ENCODE results near the gene HMCN2.

The HMCN2 gene

DNA sequence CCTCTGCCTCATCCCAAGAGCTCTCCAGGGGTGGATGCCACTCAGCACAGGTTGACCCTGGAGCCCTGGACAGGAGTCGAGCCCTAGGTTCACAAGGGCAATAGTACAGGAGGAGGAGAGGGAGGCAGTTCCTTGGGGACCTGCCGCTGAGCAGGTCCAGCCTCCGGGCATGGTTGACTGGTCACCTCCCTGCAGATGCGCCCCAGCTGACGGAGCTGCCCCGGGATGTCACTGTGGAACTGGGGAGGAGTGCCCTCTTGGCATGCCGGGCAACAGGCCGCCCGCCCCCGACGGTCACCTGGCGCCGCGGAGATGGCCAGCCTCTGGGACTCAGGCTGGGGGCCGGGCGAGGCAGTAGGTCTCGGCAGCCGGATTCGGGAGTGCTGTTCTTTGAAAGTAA, 53.7 kb downstream of the HMCN2 start:
- no peak for TF ChIP-seq CTCF (IDR thresholded peaks at IDR 0.05; ENCODE audit: borderline replicate concordance, control extremely low read depth, extremely low read depth, insufficient read depth, missing control alignments)
- no peak for DNase-seq (ENCODE audit: low spot score)
- in situ Hi-C loops (cut with MboI; ENCODE audit: low sequenced_read_pairs, unreplicated experiment) = no loop called here

- no peak for TF ChIP-seq CTCF (IDR thresholded peaks at IDR 0.05; ENCODE audit: borderline replicate concordance, control extremely low read depth, extremely low read depth, insufficient read depth, missing control alignments)
- in situ Hi-C loops (cut with MboI; ENCODE audit: low sequenced_read_pairs, unreplicated experiment) = no loop called here
- DNase-seq (ENCODE audit: low spot score) = no peak
Measured at GRCh38 chr9:130319944-130320712, 54.6 kb downstream of the HMCN2 start.

- in situ Hi-C loops (cut with MboI; ENCODE audit: low sequenced_read_pairs, unreplicated experiment) = no loop called here
- no peak for TF ChIP-seq CTCF (IDR thresholded peaks at IDR 0.05; ENCODE audit: borderline replicate concordance, control extremely low read depth, extremely low read depth, insufficient read depth, missing control alignments)
- DNase-seq (ENCODE audit: low spot score) = no peak
Measured at GRCh38 chr9:130320723-130321481, 55.3 kb downstream of the HMCN2 start.

GRCh38 chr9:130321539-130321938, 56.0 kb downstream of the HMCN2 start:
- TF ChIP-seq CTCF (IDR thresholded peaks at IDR 0.05; ENCODE audit: borderline replicate concordance, control extremely low read depth, extremely low read depth, insufficient read depth, missing control alignments) = no peak
- in situ Hi-C loops (cut with MboI; ENCODE audit: low sequenced_read_pairs, unreplicated experiment) = no loop called here
- DNase-seq (ENCODE audit: low spot score) = no peak

- no peak for DNase-seq (ENCODE audit: low spot score)
- TF ChIP-seq CTCF (IDR thresholded peaks at IDR 0.05; ENCODE audit: borderline replicate concordance, control extremely low read depth, extremely low read depth, insufficient read depth, missing control alignments) = no peak
- in situ Hi-C loops (cut with MboI; ENCODE audit: low sequenced_read_pairs, unreplicated experiment) = no loop called here
Measured at GRCh38 chr9:130323051-130323745, 57.6 kb downstream of the HMCN2 start.

DNA sequence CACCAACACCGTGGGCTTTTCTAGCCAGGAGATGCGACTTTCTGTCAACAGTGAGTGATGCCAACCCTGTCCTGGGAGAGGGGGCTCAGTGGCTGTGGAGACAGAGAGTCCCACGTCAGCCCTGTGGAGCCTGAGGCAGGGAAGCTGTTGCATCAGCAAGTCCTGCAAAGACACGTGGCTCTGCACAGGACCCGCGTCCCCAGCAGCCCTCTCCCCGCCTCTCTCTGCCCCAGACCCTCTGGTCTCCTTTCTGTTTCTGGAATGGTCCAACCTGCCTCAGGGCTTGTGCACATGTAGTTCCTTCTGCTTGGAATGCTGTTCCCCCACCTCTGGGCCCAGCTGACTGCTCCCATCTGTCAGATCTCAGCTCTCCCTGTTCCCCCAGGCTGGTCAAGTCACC, 60.4 kb downstream of the HMCN2 start:
- no peak for TF ChIP-seq CTCF (IDR thresholded peaks at IDR 0.05; ENCODE audit: borderline replicate concordance, control extremely low read depth, extremely low read depth, insufficient read depth, missing control alignments)
- no peak for DNase-seq (ENCODE audit: low spot score)
- in situ Hi-C loops (cut with MboI; ENCODE audit: low sequenced_read_pairs, unreplicated experiment) = no loop called here
